CD14-positive monocyte (primary cell): Measurements from ENCODE around the gene RIPOR1. TPM values are rescaled to one million over a fixed set of nuclear protein-coding genes. Genes with fewer than 3 reads are reported as not detected.

Source experiments
- DNase-seq, 3 donors: peaks; one replicate each; pipeline ENCODE4 v3.0.0-alpha.2; 2011 to 2022
- H2AFZ ChIP-seq: 2 replicates; pipeline ENCODE4 v1.6.0; 2012; ENCODE audit warnings: mild to moderate bottlenecking, low read depth, low read length, inconsistent platforms; ENCODE audit not compliant: insufficient read depth, poor library complexity, severe bottlenecking
- H3K27ac ChIP-seq, 2 donors: 1 replicate in 1 of 2; 2 replicates in 1 of 2; pipeline ENCODE4 v1.5.1; 2012 to 2013; ENCODE audit warnings: low read length in 2 of 2, control low read depth in 1 of 2, inconsistent platforms in 1 of 2, low read depth in 1 of 2, mild to moderate bottlenecking in 1 of 2
- H3K27me3 ChIP-seq, 2 donors: one replicate each; pipeline versions ENCODE4 v1.6.0 to v1.6.1; 2011 to 2013; ENCODE audit warnings: low read length in 2 of 2; ENCODE audit not compliant: control insufficient read depth in 2 of 2, insufficient read depth in 2 of 2
- H3K36me3 ChIP-seq, 2 donors: replicated peaks in 1 of 2; 1 replicate in 1 of 2; 2 replicates in 1 of 2; pipeline versions ENCODE4 v1.5.1 to v1.6.1; 2012 to 2013; ENCODE audit warnings: low read length in 2 of 2, control low read depth in 1 of 2, inconsistent platforms in 1 of 2, mild to moderate bottlenecking in 1 of 2; ENCODE audit not compliant: insufficient read depth in 2 of 2, control insufficient read depth in 1 of 2
- H3K4me1 ChIP-seq, 2 donors: 1 replicate in 1 of 2; 2 replicates in 1 of 2; pipeline versions ENCODE4 v1.5.1 to v1.6.1; 2012 to 2013; ENCODE audit warnings: low read length in 2 of 2, control low read depth in 1 of 2, inconsistent platforms in 1 of 2, mild to moderate bottlenecking in 1 of 2, moderate library complexity in 1 of 2; ENCODE audit not compliant: insufficient read depth in 2 of 2, control insufficient read depth in 1 of 2
- H3K4me2 ChIP-seq: replicated peaks from 2 replicates; pipeline ENCODE3; 2012; ENCODE audit warnings: low read length, moderate library complexity, mild to moderate bottlenecking; ENCODE audit not compliant: poor library complexity, severe bottlenecking; ENCODE audit errors: extremely low read depth
- H3K4me3 ChIP-seq, 3 experiments: fragments of 200-600 bp in 1 of 3; sonication (generic) in 1 of 3; replicated peaks in 1 of 3; 1 replicate in 2 of 3; 2 replicates in 1 of 3; pipeline ENCODE4 v1.5.1; 2011 to 2013; ENCODE audit warnings: low read length in 3 of 3, mild to moderate bottlenecking in 3 of 3, control low read depth in 2 of 3, low read depth in 2 of 3, inconsistent platforms in 1 of 3, moderate library complexity in 1 of 3
- H3K79me2 ChIP-seq: 2 replicates; pipeline ENCODE4 v1.6.0; 2012; ENCODE audit warnings: mild to moderate bottlenecking, control low read depth, inconsistent platforms, low read length, moderate library complexity; ENCODE audit not compliant: insufficient read depth
- H3K9ac ChIP-seq: 2 replicates; pipeline ENCODE4 v1.6.0; 2017; ENCODE audit warnings: low read length, mild to moderate bottlenecking; ENCODE audit not compliant: insufficient read depth, poor library complexity, severe bottlenecking
- H3K9me3 ChIP-seq, 2 donors: replicated peaks in 1 of 2; 1 replicate in 1 of 2; 2 replicates in 1 of 2; pipeline versions ENCODE4 v1.5.1 to v1.6.1; 2012 to 2013; ENCODE audit warnings: low read length in 2 of 2, control low read depth in 1 of 2; ENCODE audit not compliant: control insufficient read depth in 1 of 2, insufficient read depth in 1 of 2
- H4K20me1 ChIP-seq: 2 replicates; pipeline ENCODE4 v1.6.0; 2012; ENCODE audit warnings: mild to moderate bottlenecking, low read length, control low read depth, moderate library complexity; ENCODE audit not compliant: insufficient read depth
- H3K27ac Mint-ChIP-seq, 7 donors: one replicate each; pipeline ENCODE4 v1.8.0; 2020; ENCODE audit warnings: mild to moderate bottlenecking in 7 of 7, mixed read lengths in 7 of 7, moderate library complexity in 6 of 7, inconsistent platforms in 2 of 7
- H3K27me3 Mint-ChIP-seq, 3 donors: one replicate each; pipeline ENCODE4 v1.8.0; 2021 to 2022; ENCODE audit warnings: low read depth in 3 of 3, mild to moderate bottlenecking in 3 of 3, mixed read lengths in 3 of 3, moderate library complexity in 3 of 3, inconsistent platforms in 1 of 3
- H3K36me3 Mint-ChIP-seq, 2 donors: one replicate each; pipeline ENCODE4 v1.8.0; 2020; ENCODE audit warnings: mixed read lengths in 2 of 2, inconsistent platforms in 1 of 2, mild to moderate bottlenecking in 1 of 2
- H3K4me1 Mint-ChIP-seq: one replicate; pipeline ENCODE4 v1.8.0; 2020; ENCODE audit warnings: mild to moderate bottlenecking, mixed read lengths
- H3K4me3 Mint-ChIP-seq, 2 donors: one replicate each; pipeline ENCODE4 v1.8.0; 2020; ENCODE audit warnings: mild to moderate bottlenecking in 2 of 2, mixed read lengths in 2 of 2, moderate library complexity in 1 of 2
- H3K9me3 Mint-ChIP-seq, 7 donors: one replicate each; pipeline ENCODE4 v1.8.0; 2020 to 2022; ENCODE audit warnings: mixed read lengths in 7 of 7, mild to moderate bottlenecking in 6 of 7, moderate library complexity in 6 of 7, inconsistent platforms in 2 of 7
- CTCF ChIP-seq: fragments of 200-600 bp; IDR thresholded peaks from one replicate; pipeline ENCODE4 v1.8.0; 2022; ENCODE audit warnings: antibody characterized with exemption, mild to moderate bottlenecking
- WGBS: methylation state at CpG from one replicate; pipeline ENCODE4 v1.1.5; 2013; ENCODE audit warnings: missing lambda C conversion rate; ENCODE audit not compliant: insufficient coverage; 5-methylcytosine and 5-hydroxymethylcytosine counted together
- intact Hi-C, 2 donors: fragments of 100-400 bp; cut with micrococcal nuclease; formaldehyde crosslinking; loops; one replicate each; pipeline versions ENCODE4 v1.15.0 to v1.15.1; 2023
- polyA plus RNA-seq, 3 donors: library from polyadenylated mRNA; depleted of rRNA in 1 of 3; unstranded in 2 of 3; stranded (reverse) in 1 of 3; fragments of 300-500 nt in 2 of 3; fragments of >200 nt in 1 of 3; fragmentation: Illumina TruSeq in 2 of 3; gene quantifications; 1 replicate in 2 of 3; 2 replicates in 1 of 3; pipeline ENCODE4 v1.2.3, GENCODE V29; 2012 to 2021

Gene RIPOR1
- polyA plus RNA-seq, 3 donors, result 8.6 to 115 (median 17.5) TPM

DNA sequence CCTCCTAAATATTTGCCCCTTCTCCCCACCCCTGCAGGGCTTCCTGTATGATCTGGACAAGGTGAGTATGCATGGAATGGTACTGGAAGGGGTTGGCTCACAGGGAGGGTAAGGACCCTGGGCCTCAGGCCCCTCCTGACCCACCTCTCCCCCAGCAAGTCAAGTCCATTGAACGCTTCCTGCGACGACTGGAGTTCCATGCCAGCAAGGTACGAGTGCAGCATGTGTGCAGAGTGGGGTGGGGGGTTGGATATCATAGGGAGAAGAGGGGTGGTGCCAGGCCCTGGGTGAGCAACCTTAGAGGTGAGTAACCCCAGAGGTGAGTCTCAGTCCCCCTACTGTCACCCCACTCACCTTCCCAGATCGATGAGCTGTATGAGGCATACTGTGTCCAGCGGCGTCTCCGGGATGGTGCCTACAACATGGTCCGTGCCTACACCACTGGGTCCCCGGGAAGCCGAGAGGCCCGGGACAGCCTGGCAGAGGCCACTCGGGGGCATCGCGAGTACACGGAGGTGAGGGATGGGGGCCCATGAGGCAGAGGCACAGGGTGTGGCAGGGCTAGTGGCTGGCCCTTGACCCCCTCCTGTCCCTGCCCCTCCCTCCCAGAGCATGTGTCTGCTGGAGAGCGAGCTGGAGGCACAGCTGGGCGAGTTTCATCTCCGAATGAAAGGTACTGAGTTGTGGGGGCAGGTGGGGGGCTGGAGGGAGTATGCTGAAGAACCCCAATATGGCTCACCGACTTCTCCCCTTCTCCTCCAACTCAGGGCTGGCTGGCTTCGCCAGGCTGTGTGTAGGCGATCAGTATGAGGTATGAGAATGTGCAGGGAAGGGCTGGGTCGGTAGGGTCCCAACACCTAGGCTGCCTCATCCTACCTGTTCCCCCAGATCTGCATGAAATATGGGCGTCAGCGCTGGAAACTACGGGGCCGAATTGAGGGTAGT, 11.3 kb downstream of the RIPOR1 start:
- intact Hi-C loops, result loop anchor here in 1 of 2 donors (10.0 kb wide), 1 partner anchor 545 kb away; the partner anchor contains the start of gene NFATC3
- no peak for TF ChIP-seq CTCF
- Mint-ChIP-seq H3K27me3 (peaks cover 23 to 43% (median 26%) of the 10 kb centered on the region in 3 donors), H3K9me3 (peaks cover 0 to 10% (median 3%) of the 10 kb centered on the region in 7 donors), H3K36me3 (peaks cover 77 to 85% of the 10 kb centered on the region in 2 donors), H3K4me3 (no peak overlapping the region), H3K4me1 (peaks cover 42% of the 10 kb centered on the region), H3K27ac (peak overlapping the region in 1 of 7 donors; percentile 63)
- no peaks in the 10 kb centered on the region for H3K9me3 ChIP-seq
- H3K36me3 ChIP-seq, result peaks cover 61 to 72% of the 10 kb centered on the region in 2 donors
- H3K27ac ChIP-seq, result no peak overlapping the region
- no peak overlapping the region for H3K9ac ChIP-seq
- 60% methylated on average over 1 of the region's 27 CpGs for WGBS
- H3K4me1 ChIP-seq, result peaks cover 25 to 55% of the 10 kb centered on the region in 2 donors
- H2AFZ ChIP-seq, result no peak overlapping the region
- no peak overlapping the region for H3K4me2 ChIP-seq
- peaks cover 0 to 20% of the 10 kb centered on the region in 2 donors for H3K27me3 ChIP-seq
- H4K20me1 ChIP-seq, result peaks cover 100% of the 10 kb centered on the region
- H3K4me3 ChIP-seq, result no peak overlapping the region
- peaks cover 37% of the 10 kb centered on the region for H3K79me2 ChIP-seq
- no peak for DNase-seq

GRCh38 chr16:67540756-67541155, 12.1 kb downstream of the RIPOR1 start:
- peaks cover 69 to 73% of the 10 kb centered on the region in 2 donors for H3K36me3 ChIP-seq
- H3K27ac ChIP-seq, result no peak overlapping the region
- intact Hi-C loops, result no loop called here
- Mint-ChIP-seq H3K4me1 (peaks cover 34% of the 10 kb centered on the region), H3K27me3 (peaks cover 17 to 35% (median 19%) of the 10 kb centered on the region in 3 donors), H3K36me3 (peaks cover 76 to 85% of the 10 kb centered on the region in 2 donors), H3K9me3 (peaks cover 0 to 7% (median 3%) of the 10 kb centered on the region in 7 donors), H3K4me3 (no peak overlapping the region), H3K27ac (peak overlapping the region in 2 of 7 donors; percentile 24 to 28)
- no peak overlapping the region for H3K4me2 ChIP-seq
- no peak overlapping the region for H2AFZ ChIP-seq
- no peak overlapping the region for H3K4me3 ChIP-seq
- H3K4me1 ChIP-seq, result peaks cover 25 to 49% of the 10 kb centered on the region in 2 donors
- H4K20me1 ChIP-seq, result peaks cover 100% of the 10 kb centered on the region
- WGBS, result 100% methylated on average over 1 of the region's 1 CpG
- no peak for TF ChIP-seq CTCF
- no peaks in the 10 kb centered on the region for H3K9me3 ChIP-seq
- no peak for DNase-seq
- H3K27me3 ChIP-seq, result peaks cover 0 to 14% of the 10 kb centered on the region in 2 donors
- H3K79me2 ChIP-seq, result peaks cover 29% of the 10 kb centered on the region
- H3K9ac ChIP-seq, result no peak overlapping the region
